DOHH2 (cell line): ENCODE measurements around the gene TMEM164.

Experiments used
- H3F3A ChIP-seq: fragments of 200-600 bp; sonication (generic), shearing (Covaris generic); 2 replicates; pipeline ENCODE4 v1.6.0; 2016; ENCODE audit warnings: antibody characterized with exemption, mild to moderate bottlenecking; ENCODE audit not compliant: control insufficient read depth, insufficient read depth
- H3K27ac ChIP-seq: fragments of 200-600 bp; sonication (generic); 2 replicates; pipeline ENCODE4 v1.5.1; 2014; ENCODE audit warnings: low read depth, mild to moderate bottlenecking, low read length, moderate library complexity
- H3K27me3 ChIP-seq: fragments of 200-600 bp; sonication (generic); 2 replicates; pipeline ENCODE4 v1.6.1; 2014; ENCODE audit warnings: mild to moderate bottlenecking, low read length, mixed read lengths; ENCODE audit not compliant: control insufficient read depth
- H3K36me3 ChIP-seq: fragments of 200-600 bp; sonication (generic); 2 replicates; pipeline ENCODE4 v1.6.1; 2014; ENCODE audit warnings: mild to moderate bottlenecking, low read length, moderate library complexity, mixed read lengths; ENCODE audit not compliant: control insufficient read depth
- H3K4me1 ChIP-seq: fragments of 200-600 bp; sonication (generic); 2 replicates; pipeline ENCODE4 v1.6.1; 2014; ENCODE audit warnings: mild to moderate bottlenecking, low read length, mixed read lengths; ENCODE audit not compliant: control insufficient read depth
- H3K4me2 ChIP-seq: fragments of 200-600 bp; sonication (generic); 2 replicates; pipeline ENCODE4 v1.6.0; 2014; ENCODE audit warnings: mild to moderate bottlenecking, low read length, moderate library complexity
- H3K4me3 ChIP-seq: fragments of 200-600 bp; sonication (generic); 2 replicates; pipeline ENCODE4 v1.5.1; 2014; ENCODE audit warnings: mild to moderate bottlenecking, low read length, mixed read lengths
- H3K79me2 ChIP-seq: fragments of 200-600 bp; sonication (generic); 2 replicates; pipeline ENCODE4 v1.6.1; 2014; ENCODE audit warnings: mild to moderate bottlenecking, low read length, mixed read lengths; ENCODE audit not compliant: control insufficient read depth
- H3K9me2 ChIP-seq: fragments of 200-600 bp; sonication (generic); replicated peaks from 2 replicates; pipeline ENCODE4 v1.6.1; 2014; ENCODE audit warnings: mild to moderate bottlenecking, low read length, mixed read lengths; ENCODE audit not compliant: control insufficient read depth
- H3K9me3 ChIP-seq: fragments of 200-600 bp; sonication (generic); 2 replicates; pipeline ENCODE4 v1.6.1; 2014; ENCODE audit warnings: antibody characterized with exemption, low read length, mixed read lengths; ENCODE audit not compliant: control insufficient read depth, insufficient read depth
- H4K20me1 ChIP-seq: fragments of 200-600 bp; sonication (generic); 2 replicates; pipeline ENCODE4 v1.6.0; 2014; ENCODE audit warnings: low read depth, mild to moderate bottlenecking, antibody characterized with exemption, low read length, moderate library complexity; ENCODE audit not compliant: control insufficient read depth, insufficient read depth
- CTCF ChIP-seq: fragments of 200-600 bp; sonication (generic); IDR thresholded peaks from one replicate; pipeline ENCODE4 v1.5.1; 2014; ENCODE audit warnings: antibody characterized with exemption, mild to moderate bottlenecking, low read depth, low read length; ENCODE audit not compliant: poor library complexity, severe bottlenecking
- EZH2phosphoT487 ChIP-seq: fragments of 200-600 bp; sonication (generic); IDR thresholded peaks from 2 replicates; pipeline ENCODE4 v1.6.1; 2017; ENCODE audit warnings: borderline replicate concordance, mild to moderate bottlenecking, antibody characterized with exemption, low read length, moderate library complexity, mixed read lengths

Gene TMEM164

GRCh38 chrX:110224926-110225617 is 222.2 kb downstream of the TMEM164 start:
- Histone ChIP-seq H3K27ac (no peak overlapping the region), H4K20me1 (no peaks in the 10 kb centered on the region), H3F3A (no peaks in the 10 kb centered on the region), H3K4me1 (no peaks in the 10 kb centered on the region), H3K4me3 (no peak overlapping the region), H3K36me3 (no peaks in the 10 kb centered on the region), H3K4me2 (no peak overlapping the region), H3K9me2 (no peaks in the 10 kb centered on the region), H3K9me3 (no peaks in the 10 kb centered on the region), H3K27me3 (no peaks in the 10 kb centered on the region), H3K79me2 (no peaks in the 10 kb centered on the region)
- no peak for TF ChIP-seq EZH2phosphoT487
- no peak for TF ChIP-seq CTCF

- Histone ChIP-seq H3K9me2 (no peaks in the 10 kb centered on the region), H3K4me2 (no peak overlapping the region), H3K27ac (no peak overlapping the region), H3F3A (no peaks in the 10 kb centered on the region), H3K27me3 (no peaks in the 10 kb centered on the region), H3K4me1 (no peaks in the 10 kb centered on the region), H3K36me3 (no peaks in the 10 kb centered on the region), H3K9me3 (no peaks in the 10 kb centered on the region), H3K79me2 (no peaks in the 10 kb centered on the region), H4K20me1 (no peaks in the 10 kb centered on the region), H3K4me3 (no peak overlapping the region)
- TF ChIP-seq EZH2phosphoT487 (no peak), CTCF (no peak)
These were observed 224.0 kb downstream of the TMEM164 start for GRCh38 chrX:110226931-110227330.
